HG02763 (cell line): ENCODE data around the gene TCEAL5.
"Not testable (repeated sequence)": the region's sequence is repeated elsewhere in the genome, so short reads cannot be mapped to it uniquely, and the experiment has no call there.

Experiments
- ATAC-seq: cut with Tn5 transposase; IDR thresholded peaks from one replicate; pipeline ENCODE4 v1.9.1; 2021; ENCODE audit warnings: mild to moderate bottlenecking, moderate library complexity; ENCODE audit not compliant: unreplicated experiment

TCEAL5 gene, protein sequence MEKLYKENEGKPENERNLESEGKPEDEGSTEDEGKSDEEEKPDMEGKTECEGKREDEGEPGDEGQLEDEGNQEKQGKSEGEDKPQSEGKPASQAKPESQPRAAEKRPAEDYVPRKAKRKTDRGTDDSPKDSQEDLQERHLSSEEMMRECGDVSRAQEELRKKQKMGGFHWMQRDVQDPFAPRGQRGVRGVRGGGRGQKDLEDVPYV

DNA sequence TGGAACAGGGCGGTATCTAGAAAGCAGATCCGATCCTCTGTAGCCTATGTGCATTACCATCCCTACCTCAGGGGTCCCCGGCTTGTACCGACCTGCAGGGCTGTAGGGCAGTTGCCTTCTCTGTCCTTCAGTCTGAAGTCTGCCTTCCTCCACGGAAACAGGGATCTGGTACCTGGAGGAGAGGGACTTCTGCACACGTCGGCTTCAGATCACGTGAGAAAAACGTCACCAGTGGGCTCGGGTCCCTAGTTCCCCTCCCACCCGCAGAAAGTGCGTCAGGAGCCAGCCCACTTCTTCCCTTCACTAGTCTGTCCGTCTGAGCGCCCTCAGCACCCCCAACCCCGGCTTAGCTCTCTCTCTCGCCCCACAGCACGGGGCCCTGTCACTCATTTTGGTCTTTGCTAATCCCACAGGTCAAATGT lies at the start of gene TCEAL5:
Gene TCEAL5, minus strand, starts transcription at position 170 of the 422 bp plus-strand sequence. CDS start 2,187 bp downstream, outside the sequence.
- no peak for ATAC-seq

- ATAC-seq = no peak
Observed at GRCh38 chrX:103311399-103311780, 34.8 kb upstream of the TCEAL5 start.

- ATAC-seq = peak; percentile 94
Observed at GRCh38 chrX:103310555-103311398, 34.2 kb upstream of the TCEAL5 start, which contains the start of gene BEX2. Gene BEX2 (minus strand): TSS chrX:103310990. CDS start chrX:103309976, 1,014 bp downstream.

GRCh38 chrX:103309860-103310554 lies 33.5 kb upstream of the TCEAL5 start:
- ATAC-seq = no peak

GRCh38 chrX:103305666-103306065 lies 29.1 kb upstream of the TCEAL5 start:
- not testable (repeated sequence) for ATAC-seq

DNA sequence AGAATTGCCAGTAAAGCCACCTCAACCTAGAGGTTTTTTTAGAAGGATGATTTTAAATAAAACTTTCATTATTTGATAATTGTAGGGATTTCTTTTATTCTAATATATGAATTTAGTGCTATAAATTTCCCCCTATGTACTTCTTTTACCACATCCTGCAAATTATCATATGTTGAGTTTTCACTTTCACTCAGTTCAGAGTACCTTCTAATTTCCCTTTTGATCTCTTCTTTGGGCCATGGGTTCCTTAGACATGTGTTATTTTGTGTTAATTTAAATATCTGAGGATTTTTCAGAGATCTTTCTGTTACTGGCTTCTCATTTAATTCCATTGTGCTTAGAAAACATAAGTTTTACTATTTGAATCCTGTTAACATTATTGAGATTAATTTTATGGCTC lies 28.2 kb upstream of the TCEAL5 start:
- ATAC-seq = no peak

DNA sequence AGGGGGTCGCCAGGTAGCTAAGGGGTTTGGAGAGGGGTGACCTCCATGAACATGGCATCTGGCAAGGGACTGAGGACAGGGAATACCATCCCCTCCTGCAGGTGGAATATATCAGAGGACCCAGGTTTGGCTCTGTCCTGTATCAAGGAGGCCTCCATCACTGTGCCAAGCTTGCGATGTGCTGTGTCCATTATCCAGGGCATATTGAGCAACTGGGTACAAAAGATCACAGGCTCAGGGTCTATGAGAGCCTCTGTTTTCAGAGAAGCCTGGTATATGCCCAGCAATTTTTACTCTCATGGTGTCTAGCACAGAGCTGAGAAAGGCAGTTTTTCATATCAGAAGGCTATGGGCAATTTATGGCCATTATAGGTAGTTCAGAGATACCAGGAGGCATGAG lies 16.6 kb upstream of the TCEAL5 start:
- no peak for ATAC-seq

- no peak for ATAC-seq
Observed at GRCh38 chrX:103279624-103280023, 3.1 kb upstream of the TCEAL5 start.

DNA sequence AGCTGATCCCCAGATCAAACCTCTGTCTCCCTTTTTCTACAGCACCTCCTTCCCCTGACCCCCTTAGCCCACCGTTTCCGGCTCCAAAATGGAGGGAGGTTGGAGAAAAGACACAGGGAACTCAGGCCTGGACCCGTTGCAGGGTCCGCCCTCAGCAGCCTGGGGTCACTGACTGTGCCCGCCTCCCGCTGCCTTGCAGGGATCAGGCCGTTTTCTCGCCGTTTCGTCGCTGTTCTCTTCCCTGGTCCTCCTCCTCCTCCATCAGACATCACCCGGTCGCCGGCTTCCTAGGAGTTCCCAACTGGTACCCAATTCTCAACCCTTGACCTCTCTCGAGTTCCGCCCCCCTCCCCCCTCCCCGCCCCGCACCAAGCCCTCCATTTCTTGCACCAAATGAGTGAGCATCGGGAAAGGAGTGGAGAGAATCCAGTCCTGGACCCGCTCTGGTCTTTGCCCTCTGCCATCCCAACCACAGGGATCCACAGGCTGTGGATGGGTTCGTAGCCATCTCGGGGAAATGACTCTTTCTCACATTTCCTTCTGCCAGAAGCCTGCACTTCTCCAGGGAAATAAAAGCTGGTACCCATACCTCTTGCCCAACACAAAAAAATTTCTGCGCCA lies 493 bp downstream of the TCEAL5 start:
- no peak for ATAC-seq

GRCh38 chrX:103274284-103274683 lies 2.3 kb downstream of the TCEAL5 start:
- no peak for ATAC-seq

DNA sequence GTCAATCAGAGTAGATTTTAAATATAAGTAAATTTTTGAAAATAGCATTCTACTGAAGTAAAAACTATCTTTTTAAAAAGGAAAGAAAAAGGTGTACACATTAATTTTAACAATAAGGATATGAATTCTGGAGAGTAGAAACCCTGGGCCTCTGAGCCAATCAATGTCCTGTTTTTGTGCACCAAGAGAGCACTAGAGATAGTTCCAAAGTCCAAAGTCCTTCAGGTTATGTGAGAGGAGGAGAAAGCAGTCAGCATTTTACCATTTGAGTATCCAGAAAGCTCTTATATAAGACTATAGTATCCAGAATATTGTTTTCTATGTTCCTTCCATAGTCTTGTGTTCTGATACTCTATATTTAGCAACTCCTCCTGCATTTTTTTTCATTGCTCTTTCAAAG lies 18.3 kb downstream of the TCEAL5 start:
- no peak for ATAC-seq

- no peak for ATAC-seq
Observed at GRCh38 chrX:103256651-103257050, 19.9 kb downstream of the TCEAL5 start.

GRCh38 chrX:103254921-103255493 lies 21.5 kb downstream of the TCEAL5 start, which contains the start of gene TCEAL8:
Gene TCEAL8 (minus strand): TSS chrX:103255155. CDS start chrX:103253979, 1,176 bp downstream.
- ATAC-seq = peak; percentile 94

DNA sequence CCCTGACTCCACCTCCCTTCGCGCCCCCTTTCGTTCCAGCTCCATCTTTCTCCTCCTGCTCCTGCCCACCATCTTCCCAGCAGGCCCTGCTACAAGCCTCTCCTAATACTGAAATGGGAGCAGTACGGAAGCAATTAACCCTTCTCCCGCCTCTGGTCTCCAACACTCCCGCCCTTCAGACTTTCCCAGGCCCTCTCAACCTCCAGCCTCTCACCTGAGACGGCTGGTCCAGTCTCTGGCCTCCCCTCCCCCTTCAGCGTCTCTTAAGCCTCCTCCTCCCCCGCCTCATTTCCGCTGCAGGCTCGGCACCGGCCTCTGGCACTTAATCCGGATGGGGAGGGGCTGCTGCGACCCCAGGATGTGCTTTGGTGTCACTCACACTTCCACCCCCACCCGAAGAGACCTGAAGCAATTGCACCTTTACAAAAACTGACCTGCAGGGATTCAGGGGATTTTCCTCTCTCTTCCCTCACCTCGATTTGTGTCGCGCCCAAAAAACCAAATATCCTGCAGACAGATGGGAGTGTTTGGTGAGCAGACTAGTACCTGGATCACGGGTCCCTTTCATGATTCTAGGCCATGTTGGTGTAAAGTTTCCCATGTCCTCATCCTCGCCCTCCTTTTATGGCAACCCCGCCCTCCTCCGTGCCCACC lies 22.3 kb downstream of the TCEAL5 start:
- ATAC-seq = peak; percentile 55

GRCh38 chrX:103253608-103254007 lies 22.9 kb downstream of the TCEAL5 start:
- no peak for ATAC-seq

DNA sequence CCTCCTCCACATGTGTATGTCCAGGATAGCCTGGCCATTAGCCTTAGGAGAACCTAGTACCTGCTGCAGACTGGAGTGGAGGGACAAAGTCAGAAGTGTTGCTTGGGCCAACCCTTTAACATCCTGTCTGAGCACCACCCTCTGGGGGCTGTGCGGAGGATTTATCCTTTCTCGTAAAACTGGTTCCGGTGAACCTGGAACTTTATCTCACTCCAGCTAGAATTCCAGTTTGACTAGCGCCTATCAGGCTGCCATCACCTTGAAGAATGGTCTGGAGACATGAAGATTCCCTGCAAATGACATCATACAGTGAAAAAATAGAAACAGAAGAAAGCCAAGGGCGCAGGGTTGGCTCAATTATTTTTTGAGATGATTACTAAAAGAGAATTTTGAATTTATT lies 25.6 kb downstream of the TCEAL5 start:
- ATAC-seq = no peak

- no peak for ATAC-seq
Observed at GRCh38 chrX:103249805-103250204, 26.7 kb downstream of the TCEAL5 start.

DNA sequence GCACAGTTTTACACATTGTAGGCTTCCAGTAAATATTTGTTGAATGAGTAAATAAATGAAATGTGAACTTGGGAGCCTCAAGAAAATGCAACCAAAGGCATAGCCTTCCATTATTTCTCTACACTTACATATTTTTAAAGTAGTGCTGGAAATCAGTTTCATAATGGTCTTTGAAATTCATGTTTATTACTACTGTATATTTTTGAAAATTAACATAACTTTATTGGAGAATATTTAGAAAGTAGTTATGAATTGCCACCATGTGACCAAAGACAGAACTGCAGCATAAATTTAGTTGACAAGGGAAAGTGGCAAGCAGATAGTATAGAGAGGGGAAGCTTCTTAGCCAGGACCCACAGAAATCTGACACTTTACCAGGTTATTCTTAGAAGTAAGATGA lies 28.0 kb downstream of the TCEAL5 start:
- ATAC-seq = no peak

GRCh38 chrX:103240155-103240554 lies 36.4 kb downstream of the TCEAL5 start:
- ATAC-seq = no peak

- ATAC-seq = no peak
Observed at GRCh38 chrX:103236296-103236695, 40.3 kb downstream of the TCEAL5 start.
